ENCODE results near the gene MICAL3.

DNA sequence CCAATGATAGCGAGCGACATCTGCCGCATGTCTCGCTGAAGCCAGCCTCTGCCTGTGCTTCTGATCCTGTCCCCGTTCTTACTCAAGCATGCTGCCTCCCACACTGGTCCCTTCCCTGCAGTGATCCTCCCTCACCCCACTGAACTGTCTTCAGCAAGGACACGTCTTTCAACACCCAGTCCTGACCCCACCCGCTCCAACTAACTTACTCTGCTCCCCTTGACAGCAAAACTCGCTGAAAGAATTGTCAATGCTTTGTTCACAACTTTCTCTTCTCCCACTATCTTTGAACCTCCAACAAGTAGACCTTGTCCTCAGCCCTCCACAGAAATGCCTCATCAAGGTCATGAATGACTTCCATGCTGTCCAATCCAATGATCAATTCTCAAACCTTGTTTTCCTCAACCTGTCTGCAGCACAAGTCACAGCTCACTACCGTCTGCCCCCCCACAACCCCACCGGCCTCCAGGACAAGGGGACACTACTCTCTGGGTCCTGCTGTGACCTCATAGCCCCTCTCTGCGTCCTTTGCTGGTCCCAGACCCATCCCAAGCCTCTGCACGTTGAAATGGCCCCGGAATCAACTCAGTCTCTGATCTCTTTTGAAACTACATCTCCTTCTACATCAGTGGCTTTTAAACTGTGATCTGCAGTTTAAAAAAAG, 108.0 kb downstream of the MICAL3 start:
- no peak for TF ChIP-seq CTCF (IDR thresholded peaks at IDR 0.05)
- no peak for TF ChIP-seq POLR2A (IDR thresholded peaks at IDR 0.05)

Data from testis (tissue), 2 donors.